PC-3 (cell line): Measurements from ENCODE around the gene GLRB. TPM values are rescaled to one million over a fixed set of nuclear protein-coding genes. Genes with fewer than 3 reads are reported as not detected.

Experiments
- total RNA-seq: library from RNA; depleted of rRNA; stranded (reverse); fragments of >200 nt; gene quantifications from 2 replicates; pipeline ENCODE4 v1.2.3, GENCODE V29; 2014; rRNA removed

The GLRB gene
- total RNA-seq, 1 experiment from 2014 or later, result 4.1 TPM

Other genes starting within 250 kb of the GLRB start
- 16.8 and 23.0 TPM in 2 replicates for gene PDGFC, start 104.4 kb upstream of the GLRB start, total RNA-seq
- not detected in 2 replicates for gene GRIA2, start 144.6 kb downstream of the GLRB start, total RNA-seq